IPS-18c (cell line): ENCODE results near the gene TRAF3.

Experiments
- H3K4me3 ChIP-seq: 2 replicates; pipeline ENCODE4 v1.7.0; 2013; ENCODE audit warnings: low read depth, mild to moderate bottlenecking, low read length, moderate library complexity; ENCODE audit not compliant: insufficient read depth
- H3K9me3 ChIP-seq: one replicate; pipeline ENCODE4 v1.6.1; 2013; ENCODE audit warnings: mild to moderate bottlenecking, low read length, moderate library complexity; ENCODE audit not compliant: control insufficient read depth, insufficient read depth

The TRAF3 gene

DNA sequence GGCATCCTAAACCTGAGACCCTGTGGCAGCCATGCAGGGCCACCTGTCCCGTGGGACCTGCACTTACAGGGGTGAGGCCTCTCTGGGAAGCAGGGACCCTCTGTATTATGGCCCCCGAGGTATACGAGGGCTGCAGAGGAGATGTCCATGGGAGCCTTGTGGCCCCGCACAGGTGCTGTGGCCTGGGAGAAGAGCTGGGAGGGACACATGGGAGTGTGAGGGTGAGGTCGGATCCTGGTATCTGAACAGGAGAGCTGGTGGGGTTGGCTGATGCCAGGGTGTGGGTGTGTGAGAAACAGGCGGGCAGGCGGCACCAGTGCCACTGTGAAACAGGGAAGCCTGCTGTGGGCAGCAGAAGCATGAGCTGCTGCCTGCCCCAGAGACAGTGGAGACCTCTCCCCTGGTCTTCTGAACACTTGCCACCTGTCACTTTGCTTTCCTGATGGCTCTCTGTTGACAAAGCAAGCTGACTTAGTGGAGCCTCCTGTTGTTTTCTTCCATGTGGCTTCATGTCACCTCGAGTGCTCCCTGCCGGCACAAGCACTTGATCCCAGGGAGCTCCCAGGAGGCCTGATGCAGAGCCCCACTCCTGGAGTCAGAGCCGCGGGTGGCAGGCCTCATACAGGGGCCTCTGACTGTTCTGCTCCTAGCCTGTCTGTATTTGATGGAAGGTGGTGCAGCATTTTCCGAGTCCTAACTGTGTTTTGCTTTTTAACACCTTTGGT lies 125.4 kb downstream of the TRAF3 start:
- no peak overlapping the region for H3K4me3 ChIP-seq

DNA sequence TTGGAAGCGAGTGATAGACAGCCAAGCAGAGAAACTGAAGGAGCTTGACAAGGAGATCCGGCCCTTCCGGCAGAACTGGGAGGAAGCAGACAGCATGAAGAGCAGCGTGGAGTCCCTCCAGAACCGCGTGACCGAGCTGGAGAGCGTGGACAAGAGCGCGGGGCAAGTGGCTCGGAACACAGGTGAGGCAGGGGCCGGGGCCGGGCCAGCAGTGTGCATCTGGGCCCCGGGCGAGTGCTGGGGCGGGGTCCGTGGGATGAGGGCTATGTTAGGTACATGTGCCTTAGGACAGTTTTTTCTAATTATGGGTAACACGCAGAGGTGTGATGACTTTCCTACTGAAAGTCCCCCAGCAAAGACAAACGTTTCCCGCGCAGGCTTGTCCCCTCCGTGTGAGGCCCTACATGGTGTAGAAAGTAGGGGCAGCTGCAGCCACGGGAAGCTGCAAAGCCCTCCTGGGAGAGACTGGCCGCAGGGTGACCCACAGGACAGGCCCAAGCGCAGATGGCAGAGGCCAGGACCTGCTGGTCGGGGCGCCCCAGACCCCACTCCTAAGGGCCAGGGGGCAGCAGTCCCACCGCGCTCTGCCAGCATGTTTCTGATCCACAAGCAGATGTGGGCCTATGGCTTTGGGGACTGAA lies 126.1 kb downstream of the TRAF3 start:
- Histone ChIP-seq H3K9me3 (peaks cover 6% of the 10 kb centered on the region), H3K4me3 (no peak overlapping the region)

More for the DNA sequence above, 125.4 kb downstream of the TRAF3 start:
- peaks cover 6% of the 10 kb centered on the region for H3K9me3 ChIP-seq

DNA sequence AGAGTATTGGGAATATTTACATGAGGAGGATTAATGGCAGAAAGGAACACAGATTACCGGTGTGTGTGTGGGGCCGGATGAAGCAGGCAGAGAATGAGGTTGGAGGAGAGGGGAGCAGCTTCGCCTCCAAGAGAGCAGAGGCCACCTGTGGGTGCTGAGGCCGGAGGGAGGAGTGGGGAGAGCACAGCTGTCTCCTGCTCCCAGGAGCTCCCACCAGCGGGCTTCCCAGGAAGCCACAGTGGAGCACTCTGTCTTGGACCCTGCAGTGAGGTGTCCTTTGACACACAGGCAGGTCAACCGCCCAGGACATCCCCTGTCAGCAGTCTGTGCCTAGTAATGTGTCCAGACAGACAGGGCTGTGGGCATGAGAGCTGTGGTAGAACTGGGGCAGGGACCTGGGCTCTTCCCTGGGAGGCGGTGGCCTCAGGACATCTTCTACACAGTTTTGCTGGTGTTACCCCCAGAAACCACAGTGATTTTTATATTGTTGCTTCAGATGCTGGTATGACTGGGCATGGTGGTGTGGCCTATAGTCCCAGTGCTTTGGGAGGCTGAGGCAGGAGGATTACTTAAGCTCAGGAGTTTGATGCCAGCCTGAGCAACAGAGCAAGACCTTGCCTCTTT lies 126.8 kb downstream of the TRAF3 start:
- Histone ChIP-seq H3K4me3 (no peak overlapping the region), H3K9me3 (peaks cover 6% of the 10 kb centered on the region)

DNA sequence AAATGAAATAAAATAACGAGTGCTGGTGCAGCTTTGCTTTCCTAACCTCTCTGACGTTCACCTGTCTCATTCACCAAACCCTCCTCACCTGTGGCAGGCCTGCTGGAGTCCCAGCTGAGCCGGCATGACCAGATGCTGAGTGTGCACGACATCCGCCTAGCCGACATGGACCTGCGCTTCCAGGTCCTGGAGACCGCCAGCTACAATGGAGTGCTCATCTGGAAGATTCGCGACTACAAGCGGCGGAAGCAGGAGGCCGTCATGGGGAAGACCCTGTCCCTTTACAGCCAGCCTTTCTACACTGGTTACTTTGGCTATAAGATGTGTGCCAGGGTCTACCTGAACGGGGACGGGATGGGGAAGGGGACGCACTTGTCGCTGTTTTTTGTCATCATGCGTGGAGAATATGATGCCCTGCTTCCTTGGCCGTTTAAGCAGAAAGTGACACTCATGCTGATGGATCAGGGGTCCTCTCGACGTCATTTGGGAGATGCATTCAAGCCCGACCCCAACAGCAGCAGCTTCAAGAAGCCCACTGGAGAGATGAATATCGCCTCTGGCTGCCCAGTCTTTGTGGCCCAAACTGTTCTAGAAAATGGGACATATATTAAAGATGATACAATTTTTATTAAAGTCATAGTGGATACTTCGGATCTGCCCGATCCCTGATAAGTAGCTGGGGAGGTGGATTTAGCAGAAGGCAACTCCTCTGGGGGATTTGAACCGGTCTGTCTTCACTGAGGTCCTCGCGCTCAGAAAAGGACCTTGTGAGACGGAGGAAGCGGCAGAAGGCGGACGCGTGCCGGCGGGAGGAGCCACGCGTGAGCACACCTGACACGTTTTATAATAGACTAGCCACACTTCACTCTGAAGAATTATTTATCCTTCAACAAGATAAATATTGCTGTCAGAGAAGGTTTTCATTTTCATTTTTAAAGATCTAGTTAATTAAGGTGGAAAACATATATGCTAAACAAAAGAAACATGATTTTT lies 128.2 kb downstream of the TRAF3 start:
- no peak overlapping the region for H3K4me3 ChIP-seq
- H3K9me3 ChIP-seq, result peaks cover 6% of the 10 kb centered on the region

DNA sequence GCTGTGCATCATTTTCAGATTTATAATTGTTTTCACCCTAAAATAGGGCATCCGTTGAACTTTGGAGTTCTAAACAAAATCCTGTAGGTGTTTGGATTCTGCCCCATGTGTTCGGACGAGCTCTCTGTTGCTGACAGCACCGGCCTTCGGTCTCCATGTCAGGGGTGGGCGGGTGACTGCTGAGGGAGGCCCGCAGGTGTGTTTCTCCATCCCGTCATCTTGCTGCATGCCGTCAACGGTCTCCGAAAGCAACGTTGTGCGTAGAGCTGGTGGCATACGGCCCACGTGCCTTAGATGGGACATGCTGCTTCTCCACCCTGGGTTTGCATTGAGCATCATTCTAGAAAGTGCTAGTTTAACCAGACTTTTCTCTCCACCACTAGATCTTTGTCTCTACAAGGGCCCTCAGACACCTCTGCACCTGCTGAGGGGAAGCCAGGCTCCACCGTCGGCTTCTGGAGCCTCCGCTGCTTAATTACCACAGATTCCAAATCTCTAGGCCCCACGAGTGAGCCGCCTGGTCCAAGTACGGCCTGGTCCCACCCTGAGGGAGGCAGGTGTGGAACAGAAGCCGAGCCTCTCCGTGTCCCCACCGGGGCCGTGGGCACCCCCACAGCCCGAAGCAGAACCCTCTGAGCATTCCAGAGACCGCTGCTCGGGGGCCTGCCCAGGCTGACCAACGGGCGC lies 129.5 kb downstream of the TRAF3 start:
- Histone ChIP-seq H3K4me3 (no peak overlapping the region), H3K9me3 (peaks cover 6% of the 10 kb centered on the region)

DNA sequence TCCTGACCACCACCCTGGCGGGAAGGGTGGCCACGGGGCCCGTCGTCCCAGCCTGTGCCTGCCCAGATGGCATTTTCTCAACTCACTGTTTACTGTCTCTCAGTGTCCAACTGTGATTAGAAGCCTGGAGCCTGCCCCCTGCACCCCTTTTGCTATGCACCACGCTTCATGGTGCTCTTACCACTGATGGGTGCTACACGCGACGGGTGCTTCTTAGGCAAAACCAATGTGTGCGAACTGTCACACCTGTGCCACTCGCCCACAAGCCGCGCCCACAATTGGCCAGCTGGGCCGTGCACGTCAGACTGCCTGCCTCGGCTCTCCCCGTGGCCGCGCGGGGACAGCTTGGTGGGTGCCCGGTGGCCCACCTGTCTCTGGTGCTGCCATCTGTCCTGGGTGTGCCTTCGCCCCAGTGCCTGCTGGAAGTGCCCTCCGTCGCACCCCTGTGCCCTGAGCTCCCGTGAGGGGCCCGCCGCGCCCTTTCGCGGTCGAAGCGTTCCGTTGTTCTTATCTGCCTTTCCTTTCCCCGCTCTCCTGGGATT lies 130.1 kb downstream of the TRAF3 start:
- Histone ChIP-seq H3K4me3 (no peak overlapping the region), H3K9me3 (peaks cover 6% of the 10 kb centered on the region)

DNA sequence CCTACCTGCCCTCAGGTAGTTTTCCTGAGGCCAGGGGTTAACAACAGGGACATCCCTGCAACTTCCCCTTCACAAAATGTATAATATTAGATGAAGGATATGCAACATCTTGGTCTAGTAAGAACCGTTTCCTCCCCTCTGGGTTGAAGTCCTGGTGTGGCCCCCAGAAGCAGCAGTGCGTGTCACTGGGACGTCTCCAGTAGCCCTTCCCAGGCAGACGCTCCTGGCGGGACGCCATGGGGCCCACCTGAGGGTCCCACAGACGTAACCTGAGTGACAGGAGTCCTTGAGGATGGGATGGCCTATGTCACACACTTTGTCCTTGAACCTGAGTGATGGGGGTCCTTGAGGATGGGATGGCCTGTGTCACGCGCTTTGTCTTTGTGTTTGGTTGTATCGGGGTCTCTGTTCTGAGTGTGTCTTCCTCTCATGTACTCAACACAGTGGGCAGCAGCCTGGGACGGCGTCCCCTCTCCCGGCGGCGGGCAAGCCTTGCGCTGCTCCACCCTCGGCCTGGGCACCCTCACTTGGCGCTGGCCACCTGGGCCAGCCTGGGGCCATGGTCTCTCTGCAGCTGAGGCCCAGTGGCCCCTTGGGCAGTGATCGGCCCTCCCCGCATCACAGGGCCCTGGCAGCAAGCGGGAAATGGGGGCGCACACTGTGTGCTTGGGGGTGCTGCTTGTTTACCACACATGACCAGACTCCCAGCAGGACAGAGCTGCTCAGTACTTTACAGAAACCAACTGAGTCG lies 130.9 kb downstream of the TRAF3 start:
- Histone ChIP-seq H3K4me3 (no peak overlapping the region), H3K9me3 (peaks cover 6% of the 10 kb centered on the region)

DNA sequence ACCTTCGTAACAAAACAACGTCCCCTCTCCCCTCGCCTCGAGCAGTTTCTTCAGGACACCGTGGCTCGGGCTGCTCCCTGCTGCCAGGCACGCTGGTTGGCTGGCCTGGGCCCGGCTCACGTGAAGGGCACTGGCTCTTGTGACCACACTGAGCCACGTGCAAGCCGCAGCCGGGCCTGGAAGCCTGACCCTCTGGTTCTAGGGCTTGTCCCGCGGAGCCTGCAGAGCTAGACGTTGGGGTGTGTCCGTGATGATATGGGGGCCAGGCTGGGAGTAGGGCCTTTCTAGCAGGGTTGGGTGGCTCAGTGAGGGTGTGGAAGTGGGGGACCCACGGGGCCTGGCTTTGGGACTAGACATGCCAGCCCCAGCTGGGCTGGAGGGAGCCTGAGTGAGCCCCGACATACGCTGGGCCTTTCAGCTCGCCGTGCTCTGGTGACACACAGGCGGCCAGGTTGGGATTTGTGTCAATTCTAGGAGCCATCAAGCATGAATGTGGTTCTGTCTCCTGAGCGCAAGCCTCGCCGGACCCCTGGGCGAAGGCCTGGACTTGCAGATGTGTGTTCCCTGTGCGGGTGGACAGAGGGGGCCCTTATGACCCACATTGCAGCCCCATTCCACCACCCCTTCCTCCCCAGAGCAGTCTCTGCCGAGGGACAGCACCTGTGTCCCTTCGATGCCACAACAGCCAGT lies 131.7 kb downstream of the TRAF3 start:
- no peak overlapping the region for H3K4me3 ChIP-seq
- peaks cover 6% of the 10 kb centered on the region for H3K9me3 ChIP-seq

DNA sequence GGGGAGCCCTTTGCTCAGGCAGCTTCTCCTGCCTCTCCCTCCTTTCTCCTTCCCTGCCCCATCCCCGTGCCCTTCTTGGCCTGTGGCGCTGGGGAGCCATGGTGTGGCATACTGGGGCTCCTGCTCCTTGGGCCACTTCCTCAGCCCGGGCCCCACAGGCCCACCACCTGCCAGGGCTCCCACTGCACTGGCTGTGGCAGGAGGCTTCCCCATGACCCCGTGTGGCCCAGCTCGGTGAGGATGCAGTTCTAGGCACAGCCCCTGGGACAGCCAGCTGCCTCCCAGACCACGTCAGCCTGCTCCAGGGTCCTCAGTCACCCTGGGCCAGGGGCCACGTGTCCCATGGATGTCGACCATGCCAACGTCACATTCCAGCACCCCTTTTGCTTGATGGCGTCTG lies 132.2 kb downstream of the TRAF3 start:
- no peak overlapping the region for H3K4me3 ChIP-seq
- H3K9me3 ChIP-seq, result peaks cover 6% of the 10 kb centered on the region

DNA sequence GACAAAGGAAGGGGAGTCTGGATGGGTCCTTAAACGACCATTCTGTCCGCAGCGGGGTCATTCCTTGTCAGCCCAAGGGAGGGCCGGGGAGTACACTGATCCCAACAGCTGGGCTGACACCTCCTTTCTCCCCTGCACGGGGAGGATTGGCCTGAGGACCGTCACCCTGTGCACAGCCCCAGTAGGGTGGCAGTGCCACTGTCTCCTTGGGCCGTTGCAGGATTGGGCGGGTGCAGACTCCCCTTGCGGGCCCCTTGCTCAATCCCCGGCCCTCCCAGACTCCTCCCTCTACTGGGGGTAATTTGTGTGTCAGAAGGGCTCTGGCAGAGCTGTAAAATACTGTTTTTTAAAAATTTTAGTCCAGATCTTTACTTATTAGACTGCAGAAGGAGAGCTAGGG lies 132.7 kb downstream of the TRAF3 start:
- Histone ChIP-seq H3K9me3 (peaks cover 6% of the 10 kb centered on the region), H3K4me3 (no peak overlapping the region)

DNA sequence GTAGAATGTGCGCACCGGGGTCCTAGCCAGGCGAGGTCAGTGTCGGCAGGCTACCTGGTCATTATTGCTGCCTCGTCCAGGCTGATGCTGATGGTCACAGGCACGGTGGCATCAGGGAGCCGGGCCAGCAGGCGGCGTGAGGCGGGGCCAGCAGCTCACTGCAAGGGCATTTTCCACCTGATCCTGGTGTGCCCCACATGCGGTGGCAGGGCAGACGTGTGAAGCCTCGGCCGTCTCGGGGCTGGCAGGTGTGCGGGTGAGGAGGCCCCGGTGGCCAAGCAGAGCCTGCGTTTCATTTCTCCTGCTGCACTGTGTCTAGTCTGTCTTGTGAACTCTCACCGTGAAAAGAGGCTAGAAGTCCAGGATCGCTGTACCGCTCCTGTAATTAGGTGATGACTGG lies 133.2 kb downstream of the TRAF3 start:
- peaks cover 6% of the 10 kb centered on the region for H3K9me3 ChIP-seq
- H3K4me3 ChIP-seq, result no peak overlapping the region

DNA sequence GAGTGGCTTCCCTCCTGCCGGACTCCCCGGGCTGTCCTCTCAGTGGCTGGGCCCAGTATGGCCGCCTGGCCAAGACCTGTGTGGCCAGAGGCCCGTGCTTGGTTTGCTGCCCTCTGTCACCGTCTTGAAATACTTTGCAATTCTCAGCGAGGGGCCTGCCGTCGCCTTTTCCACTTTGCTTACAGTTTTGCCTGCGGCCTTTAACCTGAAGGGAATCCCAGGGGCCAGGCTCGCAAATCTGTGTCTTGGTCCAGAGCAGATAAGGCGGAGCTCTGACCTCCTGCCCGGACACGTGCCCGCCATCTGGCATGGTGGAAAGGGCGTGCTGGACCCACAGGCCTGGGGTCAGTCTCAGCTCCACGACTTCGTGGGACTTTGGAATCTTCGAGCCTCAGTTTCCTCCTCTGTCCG lies 134.3 kb downstream of the TRAF3 start:
- Histone ChIP-seq H3K4me3 (no peak overlapping the region), H3K9me3 (peaks cover 4% of the 10 kb centered on the region)

DNA sequence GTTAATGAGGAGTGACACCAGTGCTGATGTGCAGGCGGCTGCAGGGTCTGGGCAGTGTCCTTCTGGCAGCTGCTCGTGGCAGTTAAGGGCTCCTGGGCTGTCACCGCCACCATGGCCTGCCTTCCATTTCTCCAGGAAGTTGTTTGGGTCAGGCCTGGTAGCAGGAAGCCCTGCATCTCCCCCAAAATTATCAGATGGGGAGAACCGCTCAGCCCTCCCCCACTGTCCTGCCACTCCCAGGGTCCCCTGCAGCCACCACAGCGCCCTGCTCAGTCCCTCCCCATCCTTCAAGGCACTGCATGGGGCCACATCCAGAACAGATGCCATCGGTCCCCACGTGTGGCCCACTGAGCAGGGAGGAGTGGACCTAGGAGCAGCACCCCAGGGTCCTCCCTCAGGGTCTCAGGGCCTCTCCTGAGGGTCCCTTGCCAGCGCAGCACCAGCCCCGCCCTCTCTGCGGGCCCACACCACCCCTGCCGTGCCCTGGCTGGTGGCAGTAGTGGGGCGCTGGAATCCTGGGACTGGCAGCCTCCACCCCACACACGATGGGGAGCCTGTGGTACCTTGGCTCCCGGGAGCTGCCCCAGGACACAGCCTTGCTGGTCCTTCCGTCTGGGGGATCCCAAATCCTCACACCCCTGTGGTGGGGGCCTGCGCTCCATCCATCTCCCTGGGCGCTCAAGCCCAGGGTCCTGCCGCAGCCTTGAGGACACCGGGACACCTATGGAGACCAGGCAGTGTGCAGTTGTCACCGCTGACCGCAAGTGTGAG lies 134.9 kb downstream of the TRAF3 start:
- H3K9me3 ChIP-seq, result no peaks in the 10 kb centered on the region

DNA sequence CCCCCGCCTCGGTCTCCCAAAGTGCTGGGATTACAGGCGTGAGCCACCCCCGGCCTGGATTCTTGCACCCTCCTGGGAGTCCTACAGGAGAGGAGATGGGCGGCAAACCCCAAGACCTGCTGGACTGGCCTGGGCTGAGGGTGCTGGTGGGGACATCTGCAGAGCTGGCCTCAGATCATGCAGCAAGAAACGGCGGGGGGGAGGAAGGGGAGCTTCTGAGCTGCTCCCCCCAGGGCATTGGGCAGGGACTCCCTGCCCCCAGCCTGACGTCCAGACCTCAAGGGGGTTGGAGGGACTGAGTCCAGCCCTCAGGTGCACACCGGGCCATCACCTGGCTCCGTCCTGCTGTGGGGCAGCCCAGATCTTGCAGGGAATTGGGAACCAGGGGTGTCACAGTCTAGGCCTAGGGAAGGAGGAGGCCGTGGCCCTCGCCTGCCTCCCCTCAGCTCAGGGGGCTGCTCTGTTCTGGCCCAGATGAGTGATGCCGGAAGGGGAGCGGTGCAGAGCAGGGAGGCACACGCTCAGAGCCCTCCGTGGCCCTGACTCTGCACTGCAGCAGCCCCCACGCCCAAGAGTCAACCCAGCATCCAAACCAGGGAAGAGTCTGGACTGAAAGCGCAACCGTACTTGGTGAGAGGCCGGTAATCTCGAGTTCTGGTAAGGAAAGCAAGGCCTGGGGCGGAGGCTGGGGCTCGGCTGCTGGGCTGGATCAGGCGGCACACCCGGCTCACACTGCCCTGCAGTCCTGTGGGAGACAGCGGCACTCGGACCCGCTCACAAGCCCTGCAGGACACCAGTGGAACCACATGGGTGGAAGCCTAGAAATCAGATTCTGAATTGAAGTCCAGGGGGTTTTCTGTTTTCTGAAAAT lies 136.3 kb downstream of the TRAF3 start:
- Histone ChIP-seq H3K4me3 (no peak overlapping the region), H3K9me3 (no peaks in the 10 kb centered on the region)

More for the DNA sequence above, 134.9 kb downstream of the TRAF3 start:
- H3K4me3 ChIP-seq, result no peak overlapping the region
